ENCODE results near the gene DMKN. TPM values are rescaled to one million over a fixed set of nuclear protein-coding genes. Genes with fewer than 3 reads are reported as not detected.
"Not testable (repeated sequence)": the region's sequence is repeated elsewhere in the genome, so short reads cannot be mapped to it uniquely, and the experiment has no call there.

Gene DMKN
- polyA plus RNA-seq, 2 of the 4 experiments (the other 2 are of a cell fraction), result 21.5 to 40.6 TPM

DNA sequence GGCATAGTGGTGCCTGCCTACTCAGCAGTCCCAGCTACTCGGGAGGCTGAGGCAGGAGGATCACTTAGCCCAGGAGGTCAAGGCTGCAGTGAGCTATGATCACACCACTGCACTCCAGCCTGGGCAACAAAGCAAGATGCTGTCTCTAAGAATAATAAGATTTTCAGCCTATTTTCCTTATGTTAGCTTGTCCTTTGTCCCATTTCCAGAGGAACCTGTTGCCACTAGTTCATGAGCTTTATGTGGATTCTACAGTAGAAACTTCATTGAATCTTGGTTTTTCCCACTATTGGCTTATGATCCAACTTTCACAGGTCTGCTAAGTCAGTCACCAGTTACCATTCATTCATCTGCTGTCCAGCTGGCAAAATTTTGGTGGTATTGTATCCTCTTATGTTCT, 47.2 kb downstream of the DMKN start (continued):
- TF ChIP-seq, protein P1, sequence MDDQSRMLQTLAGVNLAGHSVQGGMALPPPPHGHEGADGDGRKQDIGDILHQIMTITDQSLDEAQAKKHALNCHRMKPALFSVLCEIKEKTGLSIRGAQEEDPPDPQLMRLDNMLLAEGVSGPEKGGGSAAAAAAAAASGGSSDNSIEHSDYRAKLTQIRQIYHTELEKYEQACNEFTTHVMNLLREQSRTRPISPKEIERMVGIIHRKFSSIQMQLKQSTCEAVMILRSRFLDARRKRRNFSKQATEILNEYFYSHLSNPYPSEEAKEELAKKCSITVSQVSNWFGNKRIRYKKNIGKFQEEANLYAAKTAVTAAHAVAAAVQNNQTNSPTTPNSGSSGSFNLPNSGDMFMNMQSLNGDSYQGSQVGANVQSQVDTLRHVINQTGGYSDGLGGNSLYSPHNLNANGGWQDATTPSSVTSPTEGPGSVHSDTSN (IDR thresholded peaks at IDR 0.05), result no peak
- TF ChIP-seq REST (IDR thresholded peaks at IDR 0.05) (no peak), POLR2AphosphoS2 (conservative IDR thresholded peaks at IDR 0.05; ENCODE audit: low read length) (no peak)

DNA sequence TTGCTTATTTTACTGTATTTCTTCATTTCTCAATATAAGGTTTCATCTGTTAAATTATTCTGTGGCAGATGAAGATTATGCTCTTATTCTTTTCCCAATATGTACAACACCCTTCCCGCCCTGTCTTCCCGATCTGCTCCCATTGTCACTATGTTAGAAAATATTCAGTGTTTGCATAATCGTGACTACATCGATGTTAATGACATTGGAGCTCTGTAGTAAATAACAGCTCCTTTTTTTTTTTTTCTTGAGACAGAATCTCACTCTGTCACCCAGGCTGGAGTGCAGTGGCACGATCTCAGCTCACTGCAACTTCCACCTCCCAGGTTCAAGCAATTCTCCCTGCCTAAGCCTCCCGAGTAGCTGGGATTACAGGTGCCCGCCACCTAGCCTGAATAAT, 50.5 kb downstream of the DMKN start:
- POLR2A ChIA-PET; H3K4me2 ChIP-seq; FAIRE-seq; H3K9me3 ChIP-seq; H3K27ac ChIP-seq; DNase-seq (ENCODE audit: low read depth in 1 of 2, low spot score in 1 of 2); ATAC-seq; H3K4me3 ChIP-seq: not testable (repeated sequence)
- WGBS (ENCODE audit: missing lambda C conversion rate), result 67% methylated on average over 7 of the region's 7 CpGs
- CTCF ChIA-PET, result interaction anchor here (0.7 to 17.2 kb wide), 7 partner anchors 10 to 193 kb away, joined by 3 to 368 read pairs (median 5); partner anchors contain the start of genes FFAR1 and FFAR3
- peaks cover 17% of the 10 kb centered on the region for H3K4me1 ChIP-seq

- Histone ChIP-seq H3K4me1 (peaks cover 17% of the 10 kb centered on the region), H3K27ac (no peak overlapping the region), H3K4me3 (no peak overlapping the region), H3K4me2 (no peak overlapping the region), H3K9me3 (no peaks in the 10 kb centered on the region)
- CTCF ChIA-PET, result interaction anchor here (0.6 to 17.2 kb wide), 8 partner anchors 11 to 193 kb away, joined by 3 to 368 read pairs (median 4); partner anchors contain the start of genes FFAR1 and FFAR3
- TF ChIP-seq SREBF2 (IDR thresholded peaks at IDR 0.05), result no peak
- TF ChIP-seq NR3C1 (IDR thresholded peaks at IDR 0.05), result no peak
- TF ChIP-seq ATOH8 (CRISPR knock-in tag; IDR thresholded peaks at IDR 0.05; ENCODE audit: low read depth), result no peak
- TF ChIP-seq MAZ (IDR thresholded peaks at IDR 0.05; ENCODE audit: borderline replicate concordance, low read depth, low read length), result no peak
- WGBS (ENCODE audit: missing lambda C conversion rate), result 41% methylated on average over 6 of the region's 6 CpGs
- no peak for DNase-seq (ENCODE audit: low read depth in 1 of 2, low spot score in 1 of 2)
- no peak for ATAC-seq
- FAIRE-seq, result peak; percentile 84
- POLR2A ChIA-PET, result no interaction called here
These were observed 50.9 kb downstream of the DMKN start for GRCh38 chr19:35462476-35462953.

DNA sequence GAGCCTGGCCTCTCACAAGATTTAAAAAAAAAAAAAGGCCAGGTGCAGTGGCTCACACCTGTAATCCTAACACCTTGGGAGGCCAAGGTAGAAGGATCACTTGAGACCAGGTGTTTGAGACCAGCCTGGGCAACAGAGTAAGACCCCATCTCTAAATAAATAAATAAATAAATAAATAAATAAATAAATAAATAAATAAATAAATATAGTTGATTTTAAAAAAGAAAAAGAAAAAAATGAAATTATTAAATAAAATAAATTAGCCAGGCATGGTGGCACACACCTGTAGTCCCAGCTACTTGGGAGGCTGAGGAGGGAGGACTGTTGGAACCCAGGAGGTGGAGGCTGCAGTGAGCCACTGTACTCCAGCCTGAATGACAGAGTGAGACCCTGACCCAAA, 51.7 kb downstream of the DMKN start:
- H3K4me2 ChIP-seq; H3K27ac ChIP-seq; POLR2A ChIA-PET; H3K9me3 ChIP-seq; H3K4me3 ChIP-seq; ATAC-seq; DNase-seq (ENCODE audit: low read depth in 1 of 2, low spot score in 1 of 2); FAIRE-seq: not testable (repeated sequence)
- peak; percentile 17; the same call in 1 of the 2 replicates for TF ChIP-seq ZC3H11A (IDR thresholded peaks at IDR 0.05)
- peaks cover 17% of the 10 kb centered on the region for H3K4me1 ChIP-seq
- CTCF ChIA-PET, result interaction anchor here (0.6 to 17.2 kb wide), 7 partner anchors 11 to 192 kb away, joined by 3 to 368 read pairs (median 5); partner anchors contain the start of genes FFAR1 and FFAR3

DNA sequence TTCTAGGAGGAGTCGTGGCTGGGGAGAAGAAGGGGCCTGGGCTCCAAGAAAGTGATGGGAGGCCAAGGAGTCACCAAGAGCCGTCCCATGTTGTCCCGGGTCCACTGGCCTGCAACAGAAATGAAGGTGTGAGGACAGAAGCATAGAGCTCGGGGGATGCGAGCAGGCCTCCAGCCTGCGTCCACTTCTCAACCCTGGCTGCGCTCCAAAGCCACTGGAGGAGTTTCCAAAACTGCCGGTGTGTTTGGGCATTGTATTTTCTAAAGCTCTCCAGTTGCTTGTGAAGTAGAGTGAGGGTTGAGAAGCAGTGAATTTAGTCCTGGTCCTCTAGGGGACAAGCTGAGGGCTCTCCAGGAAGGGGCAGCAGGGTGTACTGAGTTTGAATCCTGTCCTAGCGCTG, 52.4 kb downstream of the DMKN start:
- Histone ChIP-seq H3K9me3 (no peaks in the 10 kb centered on the region), H3K4me2 (no peak overlapping the region), H3K4me3 (no peak overlapping the region), H3K27ac (no peak overlapping the region), H3K4me1 (peaks cover 17% of the 10 kb centered on the region)
- FAIRE-seq, result no peak
- no peak for TF ChIP-seq PHF8 (IDR thresholded peaks at IDR 0.05; ENCODE audit: borderline replicate concordance, low read depth)
- TF ChIP-seq EP300 (IDR thresholded peaks at IDR 0.05), result no peak
- no peak for TF ChIP-seq TFCP2L1 (CRISPR knock-in tag; IDR thresholded peaks at IDR 0.05)
- TF ChIP-seq ZNF302 (CRISPR knock-in tag; IDR thresholded peaks at IDR 0.05), result no peak
- no peak for TF ChIP-seq MAFK (IDR thresholded peaks at IDR 0.05; ENCODE audit: partially characterized antibody)
- no peak for TF ChIP-seq KDM1A (IDR thresholded peaks at IDR 0.05; ENCODE audit: low read depth)
- TF ChIP-seq FOSB (CRISPR knock-in tag; IDR thresholded peaks at IDR 0.05), result no peak
- TF ChIP-seq ZC3H11A (IDR thresholded peaks at IDR 0.05), result no peak
- no peak for TF ChIP-seq MYC (IDR thresholded peaks at IDR 0.05; ENCODE audit: borderline replicate concordance, low read length)
- no peak for TF ChIP-seq NPAS2 (CRISPR knock-in tag; IDR thresholded peaks at IDR 0.05; ENCODE audit: borderline replicate concordance)
- no peak for TF ChIP-seq SMC3 (IDR thresholded peaks at IDR 0.05)
- no peak for DNase-seq (ENCODE audit: low read depth in 1 of 2, low spot score in 1 of 2)
- POLR2A ChIA-PET, result no interaction called here
- CTCF ChIA-PET, result interaction anchor here (0.6 to 17.2 kb wide), 5 partner anchors 10 to 192 kb away, joined by 3 to 368 read pairs (median 6); partner anchors contain the start of genes FFAR1 and FFAR3
- 87% methylated on average over 9 of the region's 9 CpGs for WGBS (ENCODE audit: missing lambda C conversion rate)
- ATAC-seq, result no peak
